SK-N-SH (cell line): ENCODE data around the gene WDR81. TPM values are rescaled to one million over a fixed set of nuclear protein-coding genes. Genes with fewer than 3 reads are reported as not detected.

Experiments used
- CTCF ChIA-PET: fragments of 300-600, 350-600 bp; formaldehyde crosslinking; extraction: SDS; loops from one replicate; lab custom pipeline; 2021; lab: Yijun Ruan, JAX
- POLR2A ChIA-PET: fragments of 350-600 bp; sonication (Branson Sonifier 250); formaldehyde crosslinking; extraction: SDS; loops from one replicate; lab custom pipeline; 2020; ENCODE audit warnings: antibody characterized with exemption, inconsistent platforms; lab: Yijun Ruan, JAX
- DNase-seq: peaks from one replicate; pipeline ENCODE4 v3.0.0; 2012
- H2AFZ ChIP-seq: fragments of 200-600 bp; sonication (generic); 2 replicates; pipeline ENCODE4 v1.8.1; 2016; ENCODE audit warnings: antibody characterized with exemption, mild to moderate bottlenecking, low read depth
- H3F3A ChIP-seq: fragments of 200-600 bp; sonication (generic); replicated peaks from 2 replicates; pipeline ENCODE3; 2016; ENCODE audit warnings: antibody characterized with exemption, mild to moderate bottlenecking; ENCODE audit not compliant: insufficient read depth
- H3K27ac ChIP-seq, 2 experiments: fragments of 200-500 bp in 1 of 2; fragments of 200-600 bp in 1 of 2; sonication (Bioruptor generic) in 1 of 2; sonication (generic), shearing (Covaris generic) in 1 of 2; 2 replicates each; pipeline versions ENCODE4 v1.5.1 to v1.6.1; 2014 to 2016; ENCODE audit warnings: low read depth in 2 of 2, inconsistent platforms in 1 of 2, low read length in 1 of 2, mild to moderate bottlenecking in 1 of 2, mixed read lengths in 1 of 2
- H3K27me3 ChIP-seq: fragments of 200-600 bp; sonication (generic), shearing (Covaris generic); 2 replicates; pipeline ENCODE4 v1.6.1; 2016; ENCODE audit warnings: mixed run types; ENCODE audit not compliant: insufficient read depth
- H3K36me3 ChIP-seq, 2 experiments: fragments of 200-500 bp in 1 of 2; fragments of 200-600 bp in 1 of 2; sonication (Bioruptor generic) in 1 of 2; sonication (generic) in 1 of 2; replicated peaks in 1 of 2; 2 replicates each; pipeline versions ENCODE3 to v1.5.1; 2014 to 2016; ENCODE audit warnings: low read length in 1 of 2, mild to moderate bottlenecking in 1 of 2; ENCODE audit not compliant: insufficient read depth in 2 of 2, control insufficient read depth in 1 of 2
- H3K4me1 ChIP-seq, 2 experiments: fragments of 200-500 bp in 1 of 2; fragments of 200-600 bp in 1 of 2; sonication (Bioruptor generic) in 1 of 2; sonication (generic), shearing (Covaris generic) in 1 of 2; 2 replicates each; pipeline versions ENCODE4 v1.5.1 to v1.6.1; 2014 to 2016; ENCODE audit warnings: low read depth in 1 of 2, low read length in 1 of 2, mixed run types in 1 of 2; ENCODE audit not compliant: insufficient read depth in 2 of 2, control insufficient read depth in 1 of 2
- H3K4me2 ChIP-seq: fragments of 200-600 bp; sonication (generic), shearing (Covaris generic); 2 replicates; pipeline ENCODE4 v1.6.1; 2017; ENCODE audit warnings: mixed run types
- H3K4me3 ChIP-seq, 2 experiments: fragments of 200-500 bp in 1 of 2; fragments of 200-600 bp in 1 of 2; sonication (Bioruptor generic) in 1 of 2; sonication (generic), shearing (Covaris generic) in 1 of 2; 2 replicates each; pipeline versions ENCODE4 v1.5.1 to v1.8.1; 2014 to 2016; ENCODE audit warnings: low read depth in 2 of 2, inconsistent platforms in 1 of 2, low read length in 1 of 2, mild to moderate bottlenecking in 1 of 2, mixed read lengths in 1 of 2, moderate library complexity in 1 of 2
- H3K79me2 ChIP-seq: fragments of 200-600 bp; sonication (generic); 2 replicates; pipeline ENCODE4 v1.8.1; 2017; ENCODE audit warnings: mild to moderate bottlenecking; ENCODE audit not compliant: insufficient read depth
- H3K9ac ChIP-seq: fragments of 200-600 bp; sonication (generic); 2 replicates; pipeline ENCODE4 v1.6.1; 2017; ENCODE audit warnings: mixed run types
- H3K9me2 ChIP-seq: fragments of 200-600 bp; sonication (generic); 2 replicates; pipeline ENCODE4 v1.6.1; 2017; ENCODE audit warnings: mixed run types
- H3K9me3 ChIP-seq: fragments of 200-600 bp; sonication (generic); 2 replicates; pipeline ENCODE4 v1.6.1; 2017; ENCODE audit warnings: mixed run types, mild to moderate bottlenecking, moderate library complexity
- H4K20me1 ChIP-seq: fragments of 200-600 bp; sonication (generic); 2 replicates; pipeline ENCODE4 v1.6.1; 2017; ENCODE audit warnings: mild to moderate bottlenecking, mixed run types; ENCODE audit not compliant: insufficient read depth
- CHD2 ChIP-seq: fragments of 150-350 bp; IDR thresholded peaks from 2 replicates; pipeline ENCODE4 v1.6.1; 2018; ENCODE audit warnings: low read length; ENCODE audit not compliant: partially characterized antibody
- CTCF ChIP-seq: fragments of 200-600 bp; sonication (generic); IDR thresholded peaks from 2 replicates; pipeline ENCODE4 v1.6.1; 2017; ENCODE audit warnings: antibody characterized with exemption, mild to moderate bottlenecking, moderate library complexity
- EP300 ChIP-seq, 2 experiments: IDR thresholded peaks; 2 replicates each; pipeline versions ENCODE4 v1.4.0 to v1.6.1; 2012; ENCODE audit warnings: borderline replicate concordance in 1 of 2, low read depth in 1 of 2, low read length in 1 of 2
- EZH2phosphoT487 ChIP-seq: fragments of 200-600 bp; sonication (generic); IDR thresholded peaks from 2 replicates; pipeline ENCODE4 v1.6.1; 2017; ENCODE audit warnings: low read depth, mixed run types, mild to moderate bottlenecking, antibody characterized with exemption, moderate library complexity, borderline replicate concordance
- FOSL2 ChIP-seq: IDR thresholded peaks from 2 replicates; pipeline ENCODE4 v1.4.0; 2012; ENCODE audit warnings: low read depth, mild to moderate bottlenecking, moderate library complexity, borderline replicate concordance
- GATA2 ChIP-seq: sonication (generic); formaldehyde crosslinking; IDR thresholded peaks from 2 replicates; pipeline ENCODE4 v1.5.0; 2020; ENCODE audit warnings: mild to moderate bottlenecking, missing genetic modification reagents
- JUND ChIP-seq: IDR thresholded peaks from 2 replicates; pipeline ENCODE4 v1.4.0; 2012
- MAX ChIP-seq: IDR thresholded peaks from 2 replicates; pipeline ENCODE4 v1.4.0; 2012; ENCODE audit warnings: low read depth
- MEF2A ChIP-seq: IDR thresholded peaks from 2 replicates; pipeline ENCODE4 v1.4.0; 2012; ENCODE audit warnings: low read depth, borderline replicate concordance
- NRF1 ChIP-seq: IDR thresholded peaks from 2 replicates; pipeline ENCODE4 v1.6.1; 2012; ENCODE audit warnings: low read depth, mild to moderate bottlenecking, low read length
- RCOR1 ChIP-seq: fragments of 150-350 bp; IDR thresholded peaks from 2 replicates; pipeline ENCODE4 v1.6.1; 2017; ENCODE audit warnings: antibody characterized with exemption, low read length
- SMC3 ChIP-seq: IDR thresholded peaks from 2 replicates; pipeline ENCODE4 v1.6.1; 2012; ENCODE audit warnings: low read depth, low read length, improper control_type of control experiment
- TAF1 ChIP-seq: IDR thresholded peaks from 2 replicates; pipeline ENCODE4 v1.6.1; 2012; ENCODE audit warnings: low read depth, mild to moderate bottlenecking, low read length, moderate library complexity, borderline replicate concordance
- TCF12 ChIP-seq: IDR thresholded peaks from 2 replicates; pipeline ENCODE4 v1.4.0; 2012
- ZBTB33 ChIP-seq: IDR thresholded peaks from 2 replicates; pipeline ENCODE4 v1.4.0; 2012; ENCODE audit warnings: low read depth, borderline replicate concordance
- WGBS: methylation state at CpG from one replicate; pipeline ENCODE4 v1.1.6; 2017; ENCODE audit warnings: low lambda C conversion rate; 5-methylcytosine and 5-hydroxymethylcytosine counted together
- polyA plus RNA-seq, 3 experiments: library from polyadenylated mRNA; depleted of rRNA; stranded (reverse); fragments of >200 nt; gene quantifications; 2 replicates each; pipeline ENCODE4 v1.2.3, GENCODE V29; 2012

Gene WDR81
- polyA plus RNA-seq, 1 of the 3 experiments (the other 2 are of a cell fraction): 9.3 TPM

GRCh38 chr17:1782171-1782567 is 57.7 kb downstream of the WDR81 start:
- peaks cover 30% of the 10 kb centered on the region for H3F3A ChIP-seq
- H4K20me1 ChIP-seq: no peaks in the 10 kb centered on the region
- POLR2A ChIA-PET: no interaction called here
- H3K79me2 ChIP-seq: 0 out of 2 replicates have a peak, but pooled peaks cover 9% of the 10 kb centered on the region
- H3K9me3 ChIP-seq: no peaks in the 10 kb centered on the region
- H3K4me1 ChIP-seq: peaks cover 9 to 21% of the 10 kb centered on the region in 2 experiments; a peak in 3 of 4 replicates
- no peak overlapping the region for H3K4me3 ChIP-seq
- H3K9me2 ChIP-seq: no peaks in the 10 kb centered on the region
- peaks cover 19 to 35% of the 10 kb centered on the region in 2 experiments for H3K36me3 ChIP-seq
- CTCF ChIA-PET: interaction anchor here (1.2 to 7.9 kb wide), 3 partner anchors 64 to 116 kb away, joined by 4 to 112 read pairs (median 4); no protein-coding TSS in a partner anchor
- no peak overlapping the region for H3K27ac ChIP-seq
- WGBS: 85% methylated on average over 5 of the region's 6 CpGs
- H3K4me2 ChIP-seq: no peak overlapping the region
- no peak overlapping the region for H3K9ac ChIP-seq
- H3K27me3 ChIP-seq: no peaks in the 10 kb centered on the region
- DNase-seq: no peak
- TF ChIP-seq SMC3 (no peak), MEF2A (no peak), EZH2phosphoT487 (no peak), ZBTB33 (no peak), CTCF (no peak), NRF1 (no peak), FOSL2 (no peak), JUND (no peak), EP300 (IDR thresholded peaks at IDR 0.05; ENCODE audit: borderline replicate concordance in 1 of 2, low read depth in 1 of 2, low read length in 1 of 2) (no peak), TCF12 (no peak), RCOR1 (no peak)
- TF ChIP-seq, all 33 proteins: peak for 0
- H2AFZ ChIP-seq: no peak overlapping the region

- ChIA-PET CTCF (interaction anchor here (0.7 to 7.9 kb wide), 27 partner anchors 8 to 209 kb away, joined by 3 to 112 read pairs (median 4); partner anchors contain the start of genes RILP, SERPINF1 and WDR81), POLR2A (interaction anchor here (1.3 to 2.2 kb wide), 2 partner anchors 58 to 66 kb away, joined by 5 to 9 read pairs; partner anchors contain the start of gene WDR81)
- Histone ChIP-seq H3K9ac (no peak overlapping the region), H3K9me3 (no peaks in the 10 kb centered on the region), H4K20me1 (no peaks in the 10 kb centered on the region), H3F3A (peaks cover 40% of the 10 kb centered on the region), H3K27ac (peak overlapping the region in 1 of 2 experiments; percentile 18; a peak in 2 of 4 replicates), H3K9me2 (no peaks in the 10 kb centered on the region), H3K27me3 (no peaks in the 10 kb centered on the region), H3K4me2 (no peak overlapping the region), H2AFZ (no peak overlapping the region), H3K79me2 (0 out of 2 replicates have a peak, but pooled peaks cover 9% of the 10 kb centered on the region), H3K4me3 (no peak overlapping the region), H3K36me3 (peaks cover 13 to 28% of the 10 kb centered on the region in 2 experiments), H3K4me1 (peaks cover 14 to 27% of the 10 kb centered on the region in 2 experiments; a peak in 3 of 4 replicates)
- WGBS: 90% methylated on average over 18 of the region's 19 CpGs
- no peak for DNase-seq
- TF ChIP-seq MAX: no peak
- no peak for TF ChIP-seq SMC3
- no peak for TF ChIP-seq CHD2
- TF ChIP-seq GATA2 (CRISPR knock-in tag): no peak
- no peak for TF ChIP-seq TAF1
Observed at GRCh38 chr17:1783271-1783670, 58.8 kb downstream of the WDR81 start.
